EL (cell line): Measurements from ENCODE around the gene A2M.
"Not testable (repeated sequence)": the region's sequence is repeated elsewhere in the genome, so short reads cannot be mapped to it uniquely, and the experiment has no call there.

Source experiments
- DNase-seq: peaks from one replicate; pipeline ENCODE4 v3.0.0-alpha.2; 2016

A2M gene

DNA sequence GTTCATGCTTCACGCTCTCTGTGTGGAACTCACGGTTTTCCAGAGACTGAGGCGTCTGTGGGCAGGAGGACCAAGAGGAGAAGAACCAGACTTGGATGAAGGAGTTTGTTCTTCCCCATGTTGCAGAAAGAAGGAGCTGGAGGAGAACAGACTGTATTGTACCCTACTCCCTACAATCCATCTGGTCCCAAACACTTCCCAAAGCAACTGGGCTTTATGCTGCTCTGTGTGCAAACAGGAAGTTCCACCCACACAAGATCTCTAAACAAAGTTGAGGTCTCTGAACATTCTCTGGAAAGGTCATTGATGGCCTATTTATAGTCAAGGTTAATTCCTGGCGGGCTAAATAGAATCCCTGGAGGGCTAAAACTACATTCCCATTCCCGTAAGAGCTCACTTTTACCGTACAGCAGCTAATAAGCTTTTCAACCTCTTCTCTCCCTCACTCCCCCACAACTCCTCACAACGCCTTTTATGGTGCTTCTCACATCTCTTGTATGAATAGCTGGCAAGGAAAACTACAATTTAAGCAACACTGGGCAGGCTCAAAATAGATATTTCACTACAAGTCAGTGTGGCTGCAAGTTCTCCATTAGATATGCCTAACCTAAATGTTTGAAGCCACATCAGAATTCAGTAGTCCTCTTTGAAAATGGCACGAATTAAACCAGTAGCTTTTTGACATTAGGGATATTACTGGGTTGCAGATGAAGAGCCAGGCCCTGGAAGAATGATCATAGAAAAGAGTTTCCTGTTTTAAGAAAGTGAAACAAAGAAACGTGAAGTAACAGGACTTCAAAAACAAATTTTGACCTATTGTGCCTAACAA, at the start of gene A2M:
Gene A2M, minus strand, starts transcription at position 189 of the 829 bp plus-strand sequence. Its CDS starts 70 bp downstream, at position 119.
- DNase-seq, result no peak

DNA sequence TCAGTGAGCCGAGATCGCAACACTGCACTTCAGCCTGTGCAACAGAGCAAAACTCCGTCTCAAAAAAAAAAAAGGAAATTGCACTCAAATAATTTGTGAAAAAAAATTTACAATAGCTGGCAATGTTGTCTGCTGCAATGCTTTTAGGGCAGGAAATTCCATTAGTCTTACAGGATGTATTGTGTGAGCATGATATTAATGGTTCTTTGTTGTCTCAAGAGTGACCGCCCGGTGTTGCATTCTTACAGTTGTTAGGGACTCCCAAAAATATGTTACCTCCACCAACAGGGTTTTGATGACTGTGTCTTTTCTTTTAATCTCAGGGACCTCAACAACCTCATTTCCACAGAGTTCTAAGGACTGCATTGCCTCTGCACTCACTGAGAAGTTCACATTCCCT, 47.7 kb upstream of the A2M start:
- DNase-seq, result no peak

DNA sequence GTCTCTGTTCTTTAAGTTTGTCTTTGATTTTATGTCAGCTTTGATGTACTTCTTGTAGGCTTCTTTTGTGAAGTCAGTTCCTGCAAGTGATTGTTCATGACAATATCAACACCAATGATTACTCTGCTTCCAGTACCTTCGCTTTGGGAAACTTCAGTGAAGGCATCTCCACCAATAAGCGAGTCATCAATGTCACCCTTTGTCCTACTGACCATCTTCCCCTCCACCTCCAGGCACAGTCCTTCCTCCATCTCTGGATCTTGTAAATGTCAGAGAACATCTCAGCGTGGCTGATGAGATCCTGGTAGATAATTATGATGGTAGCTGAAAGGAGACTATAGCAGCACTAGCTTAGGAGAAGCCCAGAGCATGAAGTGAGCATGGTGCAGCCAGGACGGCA, 40.4 kb upstream of the A2M start:
- DNase-seq, result no peak

DNA sequence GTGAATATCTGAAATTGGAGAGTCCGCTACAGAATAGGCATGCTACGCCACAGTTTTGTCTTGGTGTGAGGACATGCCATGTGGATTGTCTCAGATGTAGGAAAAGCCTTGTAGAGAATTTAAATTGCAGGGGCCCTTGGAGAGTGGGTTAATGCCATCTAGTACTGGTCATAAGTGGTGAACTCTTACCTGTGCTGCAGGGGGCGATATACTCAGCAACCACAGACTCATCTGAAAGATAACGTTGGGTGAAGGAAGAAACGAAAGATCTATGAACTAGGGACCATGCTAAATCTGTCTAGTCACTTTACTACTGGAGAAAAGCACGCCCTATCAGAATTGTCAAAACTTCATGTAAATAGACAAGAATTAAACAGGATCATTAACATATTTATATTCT, 33.7 kb upstream of the A2M start:
- no peak for DNase-seq

GRCh38 chr12:9148926-9149325, 33.2 kb upstream of the A2M start:
- DNase-seq, result no peak

DNA sequence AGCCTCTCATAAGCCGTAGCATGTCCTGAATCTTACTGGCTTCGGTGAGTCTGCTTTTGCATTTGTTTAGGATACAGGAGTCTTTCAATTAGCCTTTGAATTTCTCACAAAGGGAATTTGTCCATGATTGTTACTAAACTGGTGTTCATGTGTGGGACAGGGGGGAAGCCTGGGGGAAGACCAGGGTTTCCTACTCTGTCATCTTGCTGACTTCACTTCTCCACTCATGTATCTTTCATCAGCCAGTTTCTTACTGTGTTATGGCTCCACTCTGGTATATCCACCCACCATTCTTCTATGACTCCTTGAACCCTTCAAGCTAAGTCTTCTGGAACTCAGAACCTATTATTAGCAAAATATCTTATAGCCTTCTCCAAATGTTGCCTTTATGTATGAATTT, 31.7 kb upstream of the A2M start:
- no peak for DNase-seq

DNA sequence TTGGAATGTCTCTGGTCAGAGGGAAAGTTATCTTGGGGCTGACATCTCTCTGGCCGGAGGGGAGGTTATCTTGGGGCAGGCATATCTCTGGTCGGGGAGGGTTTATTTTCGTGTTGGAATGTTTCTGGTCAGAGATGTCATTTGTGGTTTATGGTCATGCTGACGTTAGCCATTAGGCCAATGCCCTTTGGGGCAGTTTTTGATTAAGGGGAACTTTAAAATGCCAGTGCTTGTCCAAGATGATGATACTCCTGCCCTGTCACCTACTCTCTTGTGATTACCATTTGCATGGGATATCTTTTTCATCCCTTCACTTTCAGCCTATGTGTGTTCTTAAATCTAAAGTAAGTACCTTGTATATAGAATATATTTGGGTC, 29.0 kb upstream of the A2M start:
- peak; percentile 3 for DNase-seq

GRCh38 chr12:9143929-9144729, 28.4 kb upstream of the A2M start:
- DNase-seq, result no peak

GRCh38 chr12:9143137-9143536, 27.4 kb upstream of the A2M start:
- DNase-seq, result no peak

- not testable (repeated sequence) for DNase-seq
Observed at GRCh38 chr12:9139588-9140290, 24.0 kb upstream of the A2M start.

DNA sequence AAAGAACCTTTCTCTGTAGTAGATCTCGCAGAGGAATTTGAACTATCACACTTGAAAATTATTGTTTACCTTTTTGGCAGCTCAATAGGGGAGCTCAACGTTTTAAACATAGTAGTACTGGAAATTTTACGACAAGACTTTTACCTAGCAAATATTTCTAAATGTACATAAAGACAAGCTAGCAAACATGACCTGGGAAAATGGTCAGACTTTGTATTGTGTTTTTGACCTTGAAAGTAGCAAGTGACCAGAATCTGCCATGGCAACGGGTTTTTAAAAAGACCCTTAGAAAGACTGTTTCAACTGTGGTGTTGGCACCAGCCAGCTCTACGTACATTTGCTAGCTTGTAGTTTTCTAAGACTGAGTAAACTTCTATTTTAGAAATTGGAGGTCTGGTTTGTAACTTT, 20.2 kb upstream of the A2M start:
- no peak for DNase-seq

GRCh38 chr12:9134981-9135628, 19.4 kb upstream of the A2M start:
- DNase-seq, result peak; percentile 6

DNA sequence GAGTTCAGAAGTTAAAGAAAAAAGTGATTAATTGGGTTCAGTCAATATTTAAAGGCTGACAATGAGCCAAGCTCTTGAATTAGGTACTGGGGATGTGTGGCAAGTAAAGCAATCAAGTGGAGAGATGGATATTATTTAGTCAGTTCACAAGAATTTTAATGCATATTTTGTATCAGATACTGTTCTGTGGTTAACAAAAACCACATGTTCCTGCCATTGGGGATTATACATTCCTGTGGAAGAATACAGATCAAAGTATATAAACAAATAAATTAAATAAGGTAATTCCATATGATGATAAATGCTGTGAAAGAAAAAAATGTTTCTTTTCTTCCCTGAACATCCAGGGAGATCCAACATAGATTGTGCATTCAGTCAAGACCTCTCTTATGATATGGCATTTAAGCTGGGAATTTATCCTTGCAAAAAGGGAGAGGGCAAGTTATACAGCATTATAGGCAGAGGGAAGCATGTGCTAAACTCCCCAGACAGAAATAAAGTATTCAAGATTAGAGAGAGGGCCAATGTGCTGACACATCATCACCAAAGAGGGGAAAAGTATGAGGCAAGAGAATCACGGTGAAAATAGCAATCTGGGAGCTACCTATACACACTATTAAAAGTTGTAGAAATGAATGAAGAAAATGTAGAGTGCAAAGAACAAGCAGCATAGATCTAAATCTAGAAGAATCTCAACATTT, 17.6 kb upstream of the A2M start:
- no peak for DNase-seq

- no peak for DNase-seq
Observed at GRCh38 chr12:9132008-9132535, 16.4 kb upstream of the A2M start.

GRCh38 chr12:9130244-9130643, 14.5 kb upstream of the A2M start:
- no peak for DNase-seq

DNA sequence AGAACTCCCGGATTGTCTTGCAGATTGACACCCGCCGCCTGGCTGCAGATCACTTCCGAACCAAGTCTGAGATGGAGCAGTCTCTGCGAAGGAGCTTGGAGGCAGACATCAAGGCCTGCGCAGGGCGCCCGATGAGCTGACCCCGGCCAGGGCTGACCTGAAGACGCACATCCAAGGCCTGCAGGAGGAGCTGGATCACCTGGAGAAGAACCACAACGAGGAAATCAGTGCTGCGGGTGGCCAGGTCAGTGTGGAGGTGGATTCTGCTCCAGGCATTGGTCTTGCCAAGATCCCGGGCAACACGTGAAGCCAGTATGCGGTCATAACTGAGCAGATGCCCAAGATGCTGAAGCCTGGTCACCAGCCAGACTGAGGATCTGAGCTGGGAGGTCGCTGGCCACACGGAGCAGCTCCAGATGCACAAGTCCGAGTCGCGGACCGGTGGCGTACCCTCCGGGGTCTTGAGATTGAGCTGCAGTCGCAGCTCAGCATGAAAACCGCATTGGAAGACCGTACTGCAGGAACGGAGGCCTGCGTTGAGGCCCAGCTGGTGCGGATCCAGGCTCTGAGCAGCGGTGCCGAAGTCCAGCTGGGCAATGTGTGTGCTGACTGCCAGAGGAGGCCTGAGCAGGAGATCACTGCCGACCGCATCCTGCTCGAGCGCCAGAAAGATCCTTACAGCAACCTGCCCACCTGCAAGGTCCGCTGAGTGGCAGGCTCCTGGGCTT, 12.4 kb upstream of the A2M start:
- DNase-seq, result no peak

GRCh38 chr12:9127484-9127883, 11.8 kb upstream of the A2M start:
- no peak for DNase-seq

DNA sequence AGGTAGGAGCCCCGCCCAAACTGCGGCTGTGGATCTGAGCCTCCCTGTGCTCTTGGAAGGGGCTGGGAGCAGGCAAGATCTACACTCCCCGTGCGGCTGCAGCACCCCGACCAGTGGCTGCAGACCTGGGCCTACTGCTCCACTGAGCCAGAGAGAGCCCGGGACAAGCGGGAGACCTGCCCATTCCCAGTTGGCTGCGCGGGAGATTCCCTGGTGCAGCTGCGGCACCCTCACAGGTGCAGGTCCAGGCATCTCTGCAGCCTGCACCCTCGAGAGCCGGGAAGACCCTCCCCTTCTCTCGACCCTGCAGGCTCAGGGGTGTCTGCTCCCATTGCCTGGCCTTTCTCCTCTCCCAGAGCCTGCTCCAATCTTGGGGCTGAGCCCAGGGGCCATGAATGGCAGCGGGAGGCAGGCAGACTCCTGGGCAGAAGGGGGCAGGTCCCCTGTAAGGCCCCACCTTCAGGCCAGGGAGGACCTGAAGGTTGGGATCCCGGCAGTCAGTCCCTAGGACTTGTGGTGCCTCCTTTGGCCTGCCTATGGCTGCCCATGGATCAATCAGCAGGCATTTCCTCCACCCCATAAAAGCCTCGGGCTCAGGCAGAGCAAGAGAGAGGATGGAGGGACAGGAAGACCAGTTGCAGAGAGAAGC, 8.8 kb upstream of the A2M start:
- DNase-seq, result no peak

- no peak for DNase-seq
Observed at GRCh38 chr12:9123781-9124382, 8.2 kb upstream of the A2M start.

DNA sequence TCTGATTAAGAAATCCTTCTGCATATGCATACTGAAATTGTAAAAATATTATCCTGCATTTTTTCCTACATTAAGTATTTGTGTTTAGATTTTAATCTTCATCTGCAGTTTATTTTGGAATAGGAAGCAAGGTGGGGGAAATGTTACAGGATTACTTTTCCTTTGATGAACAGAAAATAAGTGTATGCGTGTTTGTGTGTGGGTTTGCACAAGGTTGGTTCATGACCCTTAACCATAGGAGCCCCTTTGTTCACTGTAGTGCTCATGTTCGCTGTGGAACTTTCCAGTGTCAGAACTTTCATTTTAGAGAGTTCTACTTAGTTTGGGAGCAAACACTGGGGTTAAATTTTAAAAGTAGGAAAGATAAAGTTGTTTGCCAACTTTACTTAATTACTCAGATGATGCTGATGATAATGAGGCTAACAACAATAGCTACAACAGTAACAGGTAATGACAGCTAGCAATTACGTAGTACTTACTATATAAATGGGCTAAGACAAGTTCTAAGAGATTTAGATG, 6.4 kb upstream of the A2M start:
- DNase-seq, result no peak
